ENCODE results near the gene IGF2BP2. TPM values are rescaled to one million over a fixed set of nuclear protein-coding genes. Genes with fewer than 3 reads are reported as not detected.

IGF2BP2 gene
- total and polyA plus RNA-seq, 9 of the 15 experiments (the other 6 are each of a cell fraction or from before 2014, with no cell fraction given), result 3.2 to 59.6 (median 30.5) TPM

- H3K4me2 ChIP-seq (ENCODE audit: insufficient read depth, low read length), result no peak overlapping the region
- no peak overlapping the region for H2AFZ ChIP-seq (ENCODE audit: low read depth, low read length)
- WGBS (ENCODE audit: insufficient coverage, low coverage, missing lambda C conversion rate), result 91% methylated on average over 8 of the region's 10 CpGs
- no peaks in the 10 kb centered on the region for H3K27me3 ChIP-seq (ENCODE audit: control insufficient read depth in 2 of 2, insufficient read depth in 2 of 2, low read length in 2 of 2)
- no peak overlapping the region for H3K9ac ChIP-seq (ENCODE audit: insufficient read depth in 1 of 2, low read depth in 2 of 2, low read length in 2 of 2)
- POLR2A ChIA-PET, result interaction anchor here (0.8 kb wide), 1 partner anchor 15 kb away, joined by 3 read pairs; no protein-coding TSS in a partner anchor
- DNase-seq (ENCODE audit: extremely low read depth in 1 of 4, low spot score in 3 of 4) (no peak), FAIRE-seq (no peak), ATAC-seq (no peak)
- TF ChIP-seq CBFA2T3 (IDR thresholded peaks at IDR 0.05), result no peak
- TF ChIP-seq ZNF12 (CRISPR knock-in tag; IDR thresholded peaks at IDR 0.05), result no peak
- no peak for TF ChIP-seq EWSR1 (IDR thresholded peaks at IDR 0.05; ENCODE audit: borderline replicate concordance, low read depth, partially characterized antibody)
- TF ChIP-seq HES1 (IDR thresholded peaks at IDR 0.05; ENCODE audit: low read depth), result no peak
- TF ChIP-seq ZNF436 (CRISPR knock-in tag; IDR thresholded peaks at IDR 0.05), result no peak
- TF ChIP-seq BRD4 (IDR thresholded peaks at IDR 0.05), result no peak
- TF ChIP-seq MTA3 (IDR thresholded peaks at IDR 0.05; ENCODE audit: borderline replicate concordance), result no peak
- no peak for TF ChIP-seq SAP30 (IDR thresholded peaks at IDR 0.05; ENCODE audit: borderline replicate concordance, insufficient read depth, low read depth, low read length, poor library complexity, severe bottlenecking)
- H3K4me3 ChIP-seq, result no peak overlapping the region
- no peaks in the 10 kb centered on the region for H3K9me3 ChIP-seq (replicated peaks; ENCODE audit: control insufficient read depth, insufficient read depth, low read depth, low read length)
- H3K27ac ChIP-seq (ENCODE audit: extremely low read depth, low read depth, low read length), result no peak overlapping the region
- no peaks in the 10 kb centered on the region for H3K9me1 ChIP-seq (ENCODE audit: control insufficient read depth, insufficient read depth, low read length)
- peaks cover 8 to 9% of the 10 kb centered on the region in 2 experiments; a peak in 4 of 5 replicates for H3K4me1 ChIP-seq (replicated peaks in 1 of 2; ENCODE audit: control insufficient read depth in 2 of 2, insufficient read depth in 2 of 2, low read length in 2 of 2)
- peaks cover 65% of the 10 kb centered on the region; the same call in 2 of the 3 replicates for H3K36me3 ChIP-seq (ENCODE audit: control insufficient read depth, insufficient read depth, low read length)
- CTCF ChIA-PET (ENCODE audit: low intra/inter-chr PET ratio), result no interaction called here
- intact Hi-C loops (cut with micrococcal nuclease) (no loop called here), in situ Hi-C loops (cut with MboI) (no loop called here)
- H3K79me2 ChIP-seq (ENCODE audit: control insufficient read depth, insufficient read depth, low read length), result no peaks in the 10 kb centered on the region
- H4K20me1 ChIP-seq (replicated peaks; ENCODE audit: control insufficient read depth, insufficient read depth, low read length), result no peaks in the 10 kb centered on the region
- BruUV-seq (replicated peaks), result no TSS peak
These were observed 177.0 kb downstream of the IGF2BP2 start for GRCh38 chr3:185647880-185648210.
